GM12878 (cell line): ENCODE data around the gene MRPL53. TPM values are rescaled to one million over a fixed set of nuclear protein-coding genes. Genes with fewer than 3 reads are reported as not detected.
A peak's percentile ranks its signal among the peaks of the same experiment; 100 is the strongest.

ENCODE experiments used
- BCL3 ChIP-seq: IDR thresholded peaks from 2 replicates; pipeline ENCODE4 v1.6.1; 2011; ENCODE audit warnings: borderline replicate concordance, low read depth, mild to moderate bottlenecking, moderate library complexity, low read length; ENCODE audit not compliant: insufficient read depth, poor library complexity, severe bottlenecking
- CHD1 ChIP-seq: IDR thresholded peaks from 2 replicates; pipeline ENCODE4 v1.6.1; 2012; ENCODE audit warnings: low read depth, low read length, improper control_type of control experiment
- CREB1 ChIP-seq: IDR thresholded peaks from 2 replicates; pipeline ENCODE4 v1.6.1; 2012; ENCODE audit warnings: low read depth, mild to moderate bottlenecking, inconsistent platforms
- EZH2 ChIP-seq: IDR thresholded peaks from 2 replicates; pipeline ENCODE4 v1.6.1; 2012; ENCODE audit warnings: low read depth, mild to moderate bottlenecking, control low read depth, inconsistent platforms, low read length, borderline replicate concordance; ENCODE audit not compliant: control insufficient read depth
- GABPA ChIP-seq: IDR thresholded peaks from 2 replicates; pipeline ENCODE4 v1.6.1; 2014; ENCODE audit warnings: antibody characterized with exemption, low read depth, mild to moderate bottlenecking, inconsistent platforms
- HDAC2 ChIP-seq: fragments of 200-600 bp; sonication (generic); IDR thresholded peaks from 2 replicates; pipeline ENCODE4 v1.6.1; 2017
- IKZF2 ChIP-seq, 2 experiments: fragments of 450-650 bp; IDR thresholded peaks; 2 replicates each; pipeline ENCODE4 v1.6.1; 2017; ENCODE audit warnings: mild to moderate bottlenecking in 2 of 2, moderate library complexity in 2 of 2
- MEF2B ChIP-seq: fragments of 450-650 bp; IDR thresholded peaks from 2 replicates; pipeline ENCODE4 v1.6.1; 2018; ENCODE audit warnings: mild to moderate bottlenecking, moderate library complexity; ENCODE audit not compliant: partially characterized antibody, poor library complexity, severe bottlenecking
- MTA3 ChIP-seq: IDR thresholded peaks from 2 replicates; pipeline ENCODE4 v1.6.1; 2012; ENCODE audit warnings: low read length, inconsistent platforms, borderline replicate concordance
- MXI1 ChIP-seq: fragments of 150-350 bp; IDR thresholded peaks from 2 replicates; pipeline ENCODE4 v1.6.1; 2011; ENCODE audit warnings: low read depth, mild to moderate bottlenecking, inconsistent platforms, low read length, improper control_type of control experiment
- MYB ChIP-seq: fragments of 150-350 bp; IDR thresholded peaks from 2 replicates; pipeline ENCODE4 v1.6.1; 2014; ENCODE audit warnings: mild to moderate bottlenecking, low read depth, low read length, borderline replicate concordance
- PBX3 ChIP-seq: IDR thresholded peaks from 2 replicates; pipeline ENCODE4 v1.6.1; 2011; ENCODE audit warnings: mild to moderate bottlenecking, low read depth, low read length, moderate library complexity; ENCODE audit not compliant: insufficient replicate concordance
- PML ChIP-seq: IDR thresholded peaks from 2 replicates; pipeline ENCODE4 v1.6.1; 2012; ENCODE audit warnings: low read length, inconsistent platforms
- RAD21 ChIP-seq: IDR thresholded peaks from 2 replicates; pipeline ENCODE4 v1.6.1; 2011; ENCODE audit warnings: mild to moderate bottlenecking, low read depth, low read length, moderate library complexity; ENCODE audit not compliant: insufficient read depth
- REST ChIP-seq: IDR thresholded peaks from 2 replicates; pipeline ENCODE4 v1.6.1; 2012; ENCODE audit warnings: mild to moderate bottlenecking, low read depth, low read length
- TARDBP ChIP-seq: IDR thresholded peaks from 2 replicates; pipeline ENCODE4 v1.6.1; 2016; ENCODE audit warnings: borderline replicate concordance
- TCF7 ChIP-seq: IDR thresholded peaks from 2 replicates; pipeline ENCODE4 v1.6.1; 2014; ENCODE audit warnings: antibody characterized with exemption, borderline replicate concordance
- YY1 ChIP-seq: IDR thresholded peaks from 2 replicates; pipeline ENCODE4 v1.6.1; 2011; ENCODE audit warnings: low read depth, mild to moderate bottlenecking, low read length
- polyA plus RNA-seq, 11 experiments: library from polyadenylated mRNA; depleted of rRNA in 4 of 11; unstranded in 6 of 11; stranded (reverse) in 5 of 11; fragments of >200 nt; fragmentation: Nextera tagmentation in 4 of 11; fragmentation: Illumina TruSeq in 1 of 11; extraction: Ambion mirVana in 4 of 11; extraction: Trizol in 1 of 11; gene quantifications; 1 replicate in 1 of 11; 2 replicates in 10 of 11; pipeline versions ENCODE4 v1.2.1 to v1.2.3, GENCODE V29; 2011 to 2016; ENCODE audit warnings: inconsistent platforms in 2 of 11, missing spikeins in 2 of 11, low read depth in 1 of 11
- total RNA-seq, 4 experiments: library from RNA; depleted of rRNA in 3 of 4; stranded (reverse); fragments of >200 nt in 3 of 4; fragmentation: Illumina TruSeq in 1 of 4; extraction: Trizol in 1 of 4; gene quantifications; 2 replicates each; pipeline versions ENCODE4 v1.2.1 to v1.2.3, GENCODE V29; 2013 to 2021
- TF ChIP-seq, protein P1 (sequence below): fragments of 450-650 bp; IDR thresholded peaks from 2 replicates; pipeline ENCODE4 v1.6.1; 2017; ENCODE audit warnings: antibody characterized with exemption, mild to moderate bottlenecking, moderate library complexity
- TF ChIP-seq, protein P2 (sequence below): fragments of 450-650 bp; IDR thresholded peaks from 2 replicates; pipeline ENCODE4 v1.6.1; 2016; ENCODE audit warnings: mild to moderate bottlenecking

Gene MRPL53
- total and polyA plus RNA-seq, 10 of the 15 experiments (the other 5 are each of a cell fraction or from before 2014, with no cell fraction given), result 15.1 to 167 (median 80.9) TPM

GRCh38 chr2:74507145-74507925, 34.9 kb upstream of the MRPL53 start, which contains the start of gene PCGF1 (continued):
- peak; percentile 98 for TF ChIP-seq YY1
- TF ChIP-seq PBX3, result no peak
- TF ChIP-seq HDAC2, result no peak
- TF ChIP-seq, protein P1, sequence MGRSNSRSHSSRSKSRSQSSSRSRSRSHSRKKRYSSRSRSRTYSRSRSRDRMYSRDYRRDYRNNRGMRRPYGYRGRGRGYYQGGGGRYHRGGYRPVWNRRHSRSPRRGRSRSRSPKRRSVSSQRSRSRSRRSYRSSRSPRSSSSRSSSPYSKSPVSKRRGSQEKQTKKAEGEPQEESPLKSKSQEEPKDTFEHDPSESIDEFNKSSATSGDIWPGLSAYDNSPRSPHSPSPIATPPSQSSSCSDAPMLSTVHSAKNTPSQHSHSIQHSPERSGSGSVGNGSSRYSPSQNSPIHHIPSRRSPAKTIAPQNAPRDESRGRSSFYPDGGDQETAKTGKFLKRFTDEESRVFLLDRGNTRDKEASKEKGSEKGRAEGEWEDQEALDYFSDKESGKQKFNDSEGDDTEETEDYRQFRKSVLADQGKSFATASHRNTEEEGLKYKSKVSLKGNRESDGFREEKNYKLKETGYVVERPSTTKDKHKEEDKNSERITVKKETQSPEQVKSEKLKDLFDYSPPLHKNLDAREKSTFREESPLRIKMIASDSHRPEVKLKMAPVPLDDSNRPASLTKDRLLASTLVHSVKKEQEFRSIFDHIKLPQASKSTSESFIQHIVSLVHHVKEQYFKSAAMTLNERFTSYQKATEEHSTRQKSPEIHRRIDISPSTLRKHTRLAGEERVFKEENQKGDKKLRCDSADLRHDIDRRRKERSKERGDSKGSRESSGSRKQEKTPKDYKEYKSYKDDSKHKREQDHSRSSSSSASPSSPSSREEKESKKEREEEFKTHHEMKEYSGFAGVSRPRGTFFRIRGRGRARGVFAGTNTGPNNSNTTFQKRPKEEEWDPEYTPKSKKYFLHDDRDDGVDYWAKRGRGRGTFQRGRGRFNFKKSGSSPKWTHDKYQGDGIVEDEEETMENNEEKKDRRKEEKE, result no peak
- peak; percentile 87; the same call in 1 of the 2 replicates for TF ChIP-seq MXI1
- no peak for TF ChIP-seq EZH2
- TF ChIP-seq, protein P2, sequence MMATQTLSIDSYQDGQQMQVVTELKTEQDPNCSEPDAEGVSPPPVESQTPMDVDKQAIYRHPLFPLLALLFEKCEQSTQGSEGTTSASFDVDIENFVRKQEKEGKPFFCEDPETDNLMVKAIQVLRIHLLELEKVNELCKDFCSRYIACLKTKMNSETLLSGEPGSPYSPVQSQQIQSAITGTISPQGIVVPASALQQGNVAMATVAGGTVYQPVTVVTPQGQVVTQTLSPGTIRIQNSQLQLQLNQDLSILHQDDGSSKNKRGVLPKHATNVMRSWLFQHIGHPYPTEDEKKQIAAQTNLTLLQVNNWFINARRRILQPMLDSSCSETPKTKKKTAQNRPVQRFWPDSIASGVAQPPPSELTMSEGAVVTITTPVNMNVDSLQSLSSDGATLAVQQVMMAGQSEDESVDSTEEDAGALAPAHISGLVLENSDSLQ, result peak; percentile 21; the same call in 1 of the 2 replicates
- peak; percentile 49 for TF ChIP-seq CREB1
- peak; percentile 98 for TF ChIP-seq MEF2B
- TF ChIP-seq TARDBP, result no peak
- peak; percentile 49 for TF ChIP-seq RAD21
- TF ChIP-seq GABPA, result peak; percentile 86
- TF ChIP-seq BCL3, result no peak
- TF ChIP-seq REST, result no peak
- TF ChIP-seq TCF7, result no peak
- TF ChIP-seq CHD1, result no peak
- TF ChIP-seq PML, result peak; percentile 67; the same call in 1 of the 2 replicates
- TF ChIP-seq MYB, result no peak
- no peak for TF ChIP-seq MTA3
- no peak for TF ChIP-seq IKZF2 (IDR thresholded peaks at IDR 0.05)
